ENCODE data around the gene SWT1.

The SWT1 gene, protein sequence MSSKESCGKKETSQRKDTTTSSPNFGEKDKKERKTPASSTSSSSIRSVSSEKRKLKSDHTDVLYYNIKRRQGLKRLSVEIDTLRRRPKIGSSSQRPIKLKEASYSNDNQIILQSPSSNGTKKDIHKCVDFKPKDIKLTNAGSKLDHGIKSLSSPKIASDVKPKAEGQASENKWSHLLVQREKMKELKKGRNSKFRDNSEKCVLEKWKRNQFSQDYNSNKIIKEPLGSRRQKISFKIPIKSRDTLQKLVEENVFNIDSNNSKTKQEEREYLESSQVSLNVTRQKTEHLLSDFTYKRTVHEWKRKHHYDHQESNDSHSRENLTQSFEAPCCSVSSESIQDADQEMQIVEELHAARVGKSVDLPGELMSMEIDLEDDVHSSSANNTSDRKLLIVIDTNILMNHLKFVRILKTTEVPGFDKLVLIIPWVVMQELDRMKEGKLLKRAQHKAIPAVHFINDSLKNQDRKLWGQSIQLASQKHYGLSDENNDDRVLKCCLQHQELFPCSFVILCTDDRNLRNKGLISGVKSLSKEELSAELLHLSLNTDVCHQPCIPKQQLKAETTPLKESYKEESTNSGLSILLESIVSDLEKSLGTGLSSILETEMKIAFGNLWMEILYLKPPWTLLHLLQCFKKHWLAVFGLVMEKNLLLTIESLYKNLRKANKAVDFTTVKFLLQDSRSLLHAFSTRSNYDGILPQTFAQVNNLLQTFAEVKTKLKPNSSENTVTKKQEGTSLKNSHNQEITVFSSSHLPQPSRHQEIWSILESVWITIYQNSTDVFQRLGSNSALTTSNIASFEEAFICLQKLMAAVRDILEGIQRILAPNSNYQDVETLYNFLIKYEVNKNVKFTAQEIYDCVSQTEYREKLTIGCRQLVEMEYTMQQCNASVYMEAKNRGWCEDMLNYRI

DNA sequence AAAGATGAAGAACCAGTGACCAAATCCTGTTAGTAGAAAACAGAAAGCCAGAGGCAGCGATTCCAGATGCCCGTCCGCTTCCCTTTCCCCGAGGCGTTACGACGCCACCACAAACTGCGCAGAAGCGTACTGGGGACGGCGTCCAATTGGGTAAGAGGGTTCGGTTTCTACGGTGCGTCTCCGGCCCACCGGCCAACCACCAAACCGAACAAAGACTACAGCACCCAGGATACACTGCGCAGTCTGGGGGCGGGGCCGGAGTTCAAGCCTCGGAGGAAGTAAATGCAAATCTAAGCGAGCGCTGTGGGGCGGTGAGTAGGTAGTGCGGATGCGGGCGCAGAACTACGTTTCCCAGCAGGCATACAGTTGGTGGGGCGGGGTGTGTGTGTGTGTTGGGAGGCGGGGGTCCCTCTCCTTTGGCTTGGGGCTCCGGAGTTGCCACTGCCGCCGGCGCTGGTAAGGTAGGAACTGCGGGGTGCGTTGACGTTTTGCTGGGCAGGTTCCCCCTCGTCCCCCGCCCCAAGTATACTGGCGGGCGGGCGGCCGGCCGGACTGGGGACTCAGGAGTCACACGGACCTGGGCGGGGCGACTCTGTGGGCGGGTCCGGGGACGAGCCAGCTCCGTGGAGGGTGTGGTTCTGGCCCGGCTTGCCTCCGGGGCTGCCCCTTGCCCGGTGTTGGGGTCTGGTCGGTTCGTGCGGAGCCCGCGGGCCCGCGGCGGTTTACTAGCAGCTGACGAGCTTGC, at the start of gene SWT1, which contains the start of gene TRMT1L:
SWT1 (plus strand) TSS at position 314 of the 745 bp plus-strand sequence. CDS start 3,675 bp downstream, outside the sequence.
TRMT1L (minus strand) TSS at position 100 of the 745 bp plus-strand sequence. CDS start 241 bp downstream, outside the sequence.
- DNase-seq (ENCODE audit: low read depth in 2 of 3, low spot score in 2 of 3) = peak; percentile 89 to 94 (median 93)

DNA sequence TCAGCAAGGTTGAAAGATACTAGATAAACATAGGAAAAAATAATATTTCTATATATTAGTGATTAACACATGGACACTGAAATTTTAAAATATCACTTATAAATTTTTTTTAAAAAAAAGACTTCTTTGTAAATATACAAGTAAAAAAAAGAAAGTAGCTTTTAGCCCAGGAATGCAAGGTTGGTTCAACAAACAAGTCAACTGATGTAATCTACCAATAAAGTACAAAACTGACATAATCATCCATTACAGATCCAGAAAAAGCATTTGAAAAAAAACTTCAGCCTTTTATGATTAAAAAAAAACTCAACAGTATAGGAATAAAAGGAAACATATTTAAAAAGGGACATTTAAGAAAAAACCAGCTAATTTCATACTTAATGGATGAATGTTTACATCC, 48.6 kb upstream of the SWT1 start:
- no peak for DNase-seq (ENCODE audit: low read depth in 2 of 3, low spot score in 2 of 3)

DNA sequence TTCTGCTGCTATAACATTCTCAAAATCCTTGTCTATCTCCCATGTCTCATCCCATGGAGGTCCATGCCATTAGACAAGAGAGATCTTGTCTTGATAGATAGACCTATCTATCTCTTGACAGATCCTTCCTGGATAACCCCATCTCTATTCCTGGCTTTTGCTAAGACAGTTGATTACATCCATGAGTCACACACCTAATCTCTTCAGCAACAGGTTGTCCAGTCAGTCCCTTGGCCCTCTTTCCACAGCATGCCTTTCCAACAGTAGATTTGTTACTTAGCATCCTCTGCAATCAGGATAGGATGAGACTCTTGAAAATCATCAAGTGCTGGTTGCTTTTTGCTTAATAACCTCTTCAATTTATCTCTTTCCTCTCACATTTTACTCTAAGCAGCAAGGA, 46.8 kb upstream of the SWT1 start:
- no peak for DNase-seq (ENCODE audit: low read depth in 2 of 3, low spot score in 2 of 3)

DNA sequence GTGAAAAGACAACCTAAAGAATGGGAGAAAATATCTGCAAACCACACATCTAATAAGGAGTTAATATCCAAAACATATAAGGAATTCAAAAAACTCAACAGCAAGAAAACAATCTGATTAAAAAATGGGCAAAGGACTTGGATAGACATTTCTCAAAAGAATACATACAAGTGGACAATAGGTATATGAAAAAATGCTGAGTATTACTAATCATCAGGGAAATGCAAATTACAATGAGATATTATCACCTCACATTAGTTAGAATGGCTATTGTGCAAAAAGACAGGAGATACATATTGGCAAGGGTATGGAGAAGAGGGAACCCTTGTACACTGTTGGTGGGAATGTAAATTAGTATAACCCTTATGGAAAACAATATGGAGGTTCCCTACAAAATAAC, 45.1 kb upstream of the SWT1 start:
- DNase-seq (ENCODE audit: low read depth in 2 of 3, low spot score in 2 of 3) = no peak

DNA sequence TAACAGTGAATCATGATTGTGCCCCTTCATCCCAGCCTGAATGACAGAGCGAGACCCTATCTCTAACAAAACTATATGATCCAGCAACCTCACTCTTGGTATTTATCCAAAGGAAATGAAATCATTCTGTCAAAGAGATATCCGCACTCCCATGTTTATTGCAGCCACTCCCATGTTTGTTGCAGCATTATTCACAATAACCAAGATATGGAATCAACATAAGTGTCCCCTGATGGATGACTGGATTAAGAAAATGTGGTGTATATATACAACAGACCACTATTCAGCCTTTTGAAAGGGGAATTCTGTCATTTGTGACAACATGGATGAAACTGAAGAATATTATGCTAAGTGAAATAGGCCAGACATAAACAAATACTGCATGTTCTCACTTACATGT, 44.6 kb upstream of the SWT1 start:
- no peak for DNase-seq (ENCODE audit: low read depth in 2 of 3, low spot score in 2 of 3)

DNA sequence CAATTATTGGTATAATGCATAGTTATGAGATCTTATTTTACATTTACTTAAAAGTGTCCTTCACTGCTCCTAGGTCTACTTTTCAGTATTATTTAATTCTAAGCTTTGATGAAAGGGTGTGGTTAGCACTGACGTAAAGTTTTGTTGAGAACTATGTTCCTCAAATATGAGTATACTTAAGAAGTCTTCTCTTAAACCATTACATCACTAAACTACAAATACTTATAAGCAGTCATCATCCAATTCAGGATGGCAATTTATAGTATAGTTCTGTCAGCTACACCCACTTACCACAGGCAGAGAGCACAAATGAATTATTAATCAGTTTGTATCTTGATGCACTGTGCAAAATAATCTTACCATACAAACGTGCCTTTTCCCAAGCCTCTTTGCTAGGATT, 27.3 kb upstream of the SWT1 start:
- DNase-seq (ENCODE audit: low read depth in 2 of 3, low spot score in 2 of 3) = no peak

DNA sequence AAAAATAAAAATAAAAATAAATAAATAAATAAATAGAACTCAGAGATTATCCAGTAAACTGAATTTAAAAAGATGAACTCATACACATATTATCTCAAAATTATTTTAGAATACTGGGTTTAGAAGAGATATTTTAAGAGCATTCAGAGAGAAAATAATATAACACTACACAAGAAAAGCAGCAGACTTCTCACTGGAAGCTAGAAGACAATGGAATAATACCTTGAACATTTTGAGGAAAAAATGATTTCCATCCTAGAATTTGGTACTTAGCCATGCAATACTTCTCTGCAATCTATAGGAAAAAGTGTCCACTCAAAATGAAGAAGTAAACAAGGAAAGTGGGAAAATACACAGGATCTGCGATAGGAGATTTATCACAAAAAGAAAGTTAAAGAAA, 24.4 kb upstream of the SWT1 start:
- DNase-seq (ENCODE audit: low read depth in 2 of 3, low spot score in 2 of 3) = no peak

DNA sequence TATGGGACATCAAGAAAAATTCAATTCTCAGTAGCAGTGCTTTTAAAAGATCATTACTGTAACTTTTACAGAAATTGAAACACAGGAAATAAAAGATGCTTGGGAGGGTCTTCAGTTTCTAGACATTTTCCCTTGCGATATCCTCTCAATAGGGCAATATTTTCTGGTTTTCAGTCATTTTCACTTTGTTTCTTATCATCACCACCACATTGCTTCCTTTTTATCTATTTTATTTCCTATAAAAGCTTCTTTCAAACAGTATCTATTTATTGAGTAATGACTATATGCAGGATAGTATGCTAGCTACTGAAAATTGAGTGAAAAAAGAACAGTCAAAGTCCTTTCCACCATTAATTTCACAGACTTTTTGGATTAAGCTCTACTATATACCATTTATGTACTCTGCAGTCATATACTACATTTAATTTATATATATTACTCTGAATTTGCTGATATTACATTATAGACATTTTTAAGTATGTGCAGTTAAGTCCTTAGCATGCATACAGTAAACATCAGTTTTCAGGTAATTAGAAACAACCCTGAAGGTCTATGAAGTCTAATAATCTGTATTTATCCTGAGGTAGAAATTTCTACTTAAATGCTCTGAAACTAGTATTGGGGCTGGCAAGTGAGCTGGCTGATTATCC, 18.9 kb upstream of the SWT1 start:
- no peak for DNase-seq (ENCODE audit: low read depth in 2 of 3, low spot score in 2 of 3)

DNA sequence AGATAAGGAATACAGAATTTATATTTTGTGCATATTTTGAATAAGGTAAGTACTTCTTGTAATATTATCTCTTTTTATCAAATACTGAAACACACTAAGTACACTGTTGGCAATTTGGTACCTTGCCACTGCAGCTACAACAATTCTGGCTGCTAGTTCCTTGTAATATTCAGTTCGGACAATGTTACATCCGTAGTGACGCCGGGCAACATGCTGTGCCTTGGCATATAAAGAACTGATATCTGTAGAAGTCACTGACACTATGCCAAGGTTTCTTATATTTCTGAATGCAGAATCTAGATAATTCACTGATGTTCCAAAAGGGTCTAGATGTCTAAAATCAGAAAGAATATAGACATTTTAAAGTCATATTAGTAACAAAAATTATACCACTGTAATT, 17.7 kb upstream of the SWT1 start:
- DNase-seq (ENCODE audit: low read depth in 2 of 3, low spot score in 2 of 3) = no peak

DNA sequence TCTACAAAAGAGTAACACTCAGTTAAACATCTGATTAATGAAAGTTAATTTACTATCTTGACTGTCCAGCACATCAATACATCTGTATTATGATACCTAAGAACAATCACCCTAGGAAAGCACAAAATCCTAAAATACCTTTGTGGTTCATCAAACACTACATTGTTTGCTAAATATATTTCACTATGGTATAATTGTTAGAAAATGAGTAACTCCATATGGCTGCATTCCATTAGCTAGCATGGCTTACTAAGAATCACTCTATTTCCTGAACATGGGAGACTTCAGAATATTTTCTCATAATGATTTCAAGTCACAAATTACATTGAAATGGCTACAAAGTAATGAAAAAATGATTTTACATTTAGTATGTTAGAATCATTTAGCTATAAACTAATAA, 12.7 kb upstream of the SWT1 start:
- no peak for DNase-seq (ENCODE audit: low read depth in 2 of 3, low spot score in 2 of 3)

DNA sequence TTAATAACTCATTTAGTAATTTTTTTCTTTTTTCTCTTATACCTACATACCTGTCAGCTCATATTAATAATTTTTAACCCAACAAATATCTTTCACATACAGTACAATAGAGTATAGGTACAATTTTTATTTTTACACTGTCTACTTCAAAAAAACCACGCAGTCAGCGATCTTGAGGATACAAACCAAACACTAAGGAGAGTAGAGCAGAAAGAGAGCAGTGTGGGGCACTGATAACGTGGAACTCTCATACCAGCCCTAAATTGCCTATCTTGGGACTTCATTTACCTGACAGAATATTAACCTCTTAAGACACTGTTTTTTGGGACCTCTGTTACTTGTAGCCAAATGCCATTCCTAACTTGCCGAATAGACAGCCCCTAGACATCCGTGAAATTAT, 5.8 kb upstream of the SWT1 start:
- no peak for DNase-seq (ENCODE audit: low read depth in 2 of 3, low spot score in 2 of 3)

DNA sequence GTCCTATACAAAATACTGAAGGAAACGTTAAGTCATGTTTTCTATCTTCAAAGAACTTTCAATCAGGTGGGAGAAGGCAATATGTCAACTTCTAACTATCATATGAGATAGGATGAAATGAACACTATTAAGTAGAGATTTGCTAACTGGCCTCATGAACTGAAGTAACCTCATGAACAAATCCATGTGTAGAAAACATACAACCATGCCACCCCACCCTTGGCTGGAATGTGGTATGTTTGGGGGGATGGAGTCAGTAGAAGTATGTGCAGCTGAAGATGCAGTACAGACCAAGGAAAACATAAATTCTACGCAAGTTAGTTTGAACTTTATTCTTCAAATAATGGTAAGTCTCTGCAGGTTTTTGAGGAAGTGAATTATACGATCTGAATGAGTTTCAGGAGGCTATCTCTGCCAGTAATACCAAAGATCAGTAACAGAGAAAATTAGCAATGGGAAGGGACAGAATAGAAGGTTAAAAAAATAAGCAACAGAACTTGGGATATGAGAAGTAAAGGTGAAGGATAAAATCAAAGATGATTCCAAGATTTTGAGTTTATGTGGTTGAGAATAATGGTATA, 4.7 kb upstream of the SWT1 start:
- DNase-seq (ENCODE audit: low read depth in 2 of 3, low spot score in 2 of 3) = no peak

DNA sequence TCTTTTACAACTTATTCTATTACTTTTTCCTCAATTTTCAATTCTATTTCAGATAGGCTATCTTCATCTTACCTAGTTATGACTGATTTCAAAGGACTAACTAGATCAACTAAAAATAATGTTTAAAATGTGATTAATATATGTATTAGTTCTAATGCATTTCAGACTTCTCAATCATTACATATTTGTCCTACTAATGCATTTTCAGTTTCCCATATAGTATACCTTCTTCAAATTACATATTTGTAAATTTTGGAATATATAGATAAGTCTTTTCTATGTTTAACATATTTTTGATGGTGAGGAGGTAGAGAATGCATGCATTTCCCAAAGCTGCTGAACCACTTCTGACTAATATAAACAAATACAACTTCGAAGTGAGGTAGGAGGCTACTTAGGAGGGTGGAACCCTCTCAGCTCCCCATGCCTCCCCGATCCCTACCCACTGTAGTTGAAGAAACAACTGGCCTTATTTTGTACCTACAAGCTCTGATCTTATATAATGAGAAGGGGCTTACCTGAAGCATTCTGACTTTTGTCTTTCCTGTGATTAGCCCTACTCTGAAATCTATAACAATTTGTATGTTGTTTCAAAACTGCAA, 2.0 kb upstream of the SWT1 start:
- no peak for DNase-seq (ENCODE audit: low read depth in 2 of 3, low spot score in 2 of 3)

DNA sequence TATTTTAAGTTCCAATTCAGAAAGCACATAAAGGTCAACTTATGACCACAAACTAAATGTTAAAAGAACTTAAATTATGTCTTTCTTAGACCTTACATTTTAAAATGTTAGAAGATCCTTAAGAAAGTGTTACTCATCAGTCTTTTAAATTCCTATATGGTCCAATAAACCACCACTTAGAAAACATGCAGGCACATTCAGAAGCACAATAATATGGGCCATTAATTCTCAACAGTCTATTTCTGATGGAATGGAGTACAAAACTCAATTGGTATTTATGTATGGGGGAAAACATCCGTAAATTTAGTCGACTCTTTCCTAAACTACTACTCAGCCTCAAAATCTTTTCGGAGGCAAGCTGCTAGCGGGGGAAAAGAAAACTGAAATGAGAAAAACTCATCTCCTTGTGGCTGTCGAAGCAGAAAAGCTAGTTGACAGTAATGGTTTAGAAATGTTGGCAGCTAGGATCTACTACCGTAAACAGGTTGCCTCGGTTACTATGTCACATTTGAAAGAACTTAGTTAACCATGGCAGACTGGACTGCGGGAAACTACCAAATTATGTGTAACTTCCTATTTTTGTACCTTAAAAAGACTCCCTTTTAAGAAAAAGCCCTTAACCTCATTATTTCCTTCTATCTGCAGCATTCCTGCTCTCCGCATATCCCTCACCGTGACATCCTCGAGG, 1.2 kb upstream of the SWT1 start:
- DNase-seq (ENCODE audit: low read depth in 2 of 3, low spot score in 2 of 3) = no peak

DNA sequence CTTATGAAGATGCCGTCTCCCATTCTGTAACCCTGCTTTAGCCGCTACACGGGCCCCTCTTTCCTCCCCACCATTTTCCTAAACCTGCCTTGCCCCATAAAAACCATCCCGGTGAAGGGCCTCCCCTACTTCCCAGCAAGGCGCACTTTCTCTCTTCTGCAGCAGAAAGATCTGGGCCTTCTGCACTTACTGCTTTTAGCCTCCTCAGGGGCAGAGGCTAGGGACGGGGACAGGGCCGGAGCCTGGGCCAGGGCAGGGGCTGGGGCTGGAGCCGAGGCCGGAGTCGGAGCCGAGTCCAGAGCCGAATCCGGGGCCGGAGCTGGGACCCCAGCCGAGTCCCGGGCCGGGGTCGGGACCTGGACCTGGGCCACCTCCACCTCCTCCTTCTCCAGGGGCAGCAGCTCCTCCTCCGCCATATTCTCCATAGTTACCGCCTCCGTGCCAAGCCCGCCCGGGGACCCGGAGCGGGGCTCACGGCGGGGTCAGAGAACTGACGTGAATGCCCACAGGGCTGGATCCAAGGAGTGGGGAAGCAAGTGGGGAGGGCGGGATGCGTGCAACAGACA, 596 bp upstream of the SWT1 start:
- DNase-seq (ENCODE audit: low read depth in 2 of 3, low spot score in 2 of 3) = no peak

DNA sequence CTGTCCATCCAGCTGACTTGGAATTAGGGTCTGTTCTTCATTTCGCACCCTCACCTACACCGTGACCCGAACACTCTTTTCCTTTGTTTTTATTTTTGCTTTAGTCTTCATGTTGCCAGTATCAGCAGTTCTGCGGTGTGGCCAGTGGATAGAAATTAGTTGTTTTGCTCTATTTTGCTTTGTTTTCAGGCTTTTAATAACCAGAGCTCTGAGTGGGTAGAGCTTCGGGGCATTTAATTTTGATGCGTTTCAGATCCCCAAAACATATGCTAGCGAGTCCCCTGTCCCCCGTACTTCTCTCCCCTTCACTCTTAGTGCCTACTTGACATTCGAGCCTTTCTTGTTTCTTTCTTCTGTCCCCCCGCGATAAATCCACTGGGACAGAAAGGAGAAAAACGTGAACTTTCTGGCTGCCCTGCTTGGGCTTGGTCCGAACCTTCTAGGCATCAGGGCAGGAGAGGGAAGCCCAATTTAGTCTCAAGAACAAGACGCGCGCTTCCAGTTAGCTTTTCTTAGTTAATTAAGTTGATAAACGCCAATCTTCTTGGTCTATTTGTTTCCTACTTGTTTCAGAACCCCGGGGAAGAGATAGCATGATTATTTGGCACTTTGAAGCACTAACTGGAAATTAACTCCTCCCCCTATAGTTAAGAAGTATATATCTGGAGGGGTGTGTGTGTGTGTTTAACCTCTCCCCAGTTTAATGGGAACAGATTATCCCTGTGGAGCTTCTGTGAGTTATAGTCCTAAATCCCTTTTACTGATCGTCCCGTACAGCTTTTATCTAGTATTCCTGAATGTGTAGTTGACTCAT, 839 bp downstream of the SWT1 start:
- no peak for DNase-seq (ENCODE audit: low read depth in 2 of 3, low spot score in 2 of 3)

DNA sequence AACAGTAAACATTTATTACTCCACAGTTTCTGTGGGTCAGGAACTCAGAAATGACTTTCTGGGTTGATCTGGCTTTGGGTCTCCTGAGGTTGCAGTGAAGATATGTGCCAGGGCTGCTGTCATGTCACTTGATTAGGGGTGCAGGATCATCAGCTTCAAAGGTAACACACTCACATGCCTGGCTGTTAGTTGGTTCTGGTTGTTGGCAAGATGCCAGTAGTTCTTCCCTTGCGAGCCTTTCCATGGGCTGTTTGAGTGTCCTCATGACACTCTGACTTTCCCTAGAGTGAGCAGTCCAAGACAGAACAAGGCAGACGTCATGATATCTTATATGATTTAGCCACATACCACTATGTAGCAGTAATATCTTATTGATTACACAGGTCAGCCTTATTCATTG, 1.8 kb downstream of the SWT1 start:
- DNase-seq (ENCODE audit: low read depth in 2 of 3, low spot score in 2 of 3) = no peak

DNA sequence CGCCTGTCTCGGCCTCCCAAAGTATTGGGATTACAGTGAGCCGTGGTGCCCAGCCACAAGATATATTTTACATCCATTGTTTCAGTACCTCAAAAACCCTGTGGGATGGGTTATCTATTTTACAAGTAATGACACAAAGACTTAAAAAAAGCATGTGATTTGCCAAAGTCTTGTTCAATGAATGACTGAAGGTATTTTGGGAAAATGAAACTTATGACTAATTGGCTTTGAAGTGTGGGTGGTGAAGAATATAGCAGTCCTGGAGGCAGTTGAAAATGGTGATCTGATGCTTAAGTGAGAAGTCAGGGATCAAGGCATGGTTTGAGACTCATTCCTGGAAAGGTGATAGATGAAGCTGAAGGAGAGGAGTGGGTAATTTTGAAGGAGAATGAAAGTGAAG, 3.0 kb downstream of the SWT1 start:
- DNase-seq (ENCODE audit: low read depth in 2 of 3, low spot score in 2 of 3) = no peak

Data from activated CD8-positive, alpha-beta memory T cell treated with anti-CD3 and anti-CD28 coated beads for 48 hours (primary cell).